ENCODE results near the gene ZNF469. TPM values are rescaled to one million over a fixed set of nuclear protein-coding genes. Genes with fewer than 3 reads are reported as not detected.
"Not testable (repeated sequence)": the region's sequence is repeated elsewhere in the genome, so short reads cannot be mapped to it uniquely, and the experiment has no call there.

The ZNF469 gene
- total RNA-seq, 2 donors from 2014 or later, result 4.5 to 11.3 TPM

DNA sequence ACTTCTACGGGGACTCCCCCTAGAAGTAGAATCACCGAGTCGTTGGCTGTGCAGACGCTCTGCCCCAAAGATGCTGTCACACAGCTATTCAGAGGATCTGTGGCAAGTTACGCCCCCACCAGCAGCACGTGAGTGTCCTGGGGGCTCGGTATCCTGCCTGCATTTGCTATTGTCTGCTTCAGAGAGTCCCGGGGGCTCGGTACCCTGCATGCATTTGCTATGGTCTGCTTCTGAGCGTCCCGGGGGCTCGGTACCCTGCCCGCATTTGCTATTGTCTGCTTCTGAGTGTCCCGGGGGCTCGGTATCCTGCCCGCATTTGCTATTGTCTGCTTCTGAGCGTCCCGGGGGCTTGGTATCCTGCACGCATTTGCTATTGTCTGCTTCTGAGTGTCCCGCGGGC, 23.8 kb upstream of the ZNF469 start:
- DNase-seq (ENCODE audit: low spot score) (no peak), ATAC-seq (ENCODE audit: insufficient number of reproducible peaks, low FRiP score, low read depth) (no peak)
- Histone ChIP-seq H3K4me3 (no peak overlapping the region), H3K36me3 (no peaks in the 10 kb centered on the region), H3K27ac (no peak overlapping the region), H3K9me3 (peaks cover 7% of the 10 kb centered on the region), H3K4me1 (ENCODE audit: control insufficient read depth in 1 of 2, low read depth in 2 of 2) (no peaks in the 10 kb centered on the region), H3K27me3 (replicated peaks; ENCODE audit: insufficient read depth) (no peaks in the 10 kb centered on the region)
- no peak for TF ChIP-seq CTCF (IDR thresholded peaks at IDR 0.05)

DNA sequence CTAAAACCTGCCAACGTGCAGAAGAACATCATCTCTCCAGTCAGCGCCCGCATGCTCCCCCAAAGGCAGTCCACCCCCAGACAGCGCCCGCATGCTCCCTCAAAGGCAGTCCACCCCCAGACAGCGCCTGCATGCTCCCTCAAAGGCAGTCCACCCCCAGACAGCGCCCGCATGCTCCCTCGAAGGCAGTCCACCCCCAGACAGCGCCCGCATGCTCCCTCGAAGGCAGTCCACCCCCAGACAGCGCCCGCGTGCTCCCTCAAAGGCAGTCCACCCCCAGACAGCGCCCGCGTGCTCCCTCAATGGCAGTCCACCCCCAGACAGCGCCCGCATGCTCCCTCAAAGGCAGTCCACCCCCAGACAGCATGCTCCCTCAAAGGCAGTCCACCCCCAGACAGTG, 22.4 kb upstream of the ZNF469 start:
- not testable (repeated sequence) for ATAC-seq (ENCODE audit: insufficient number of reproducible peaks, low FRiP score, low read depth); H3K27me3 ChIP-seq (replicated peaks; ENCODE audit: insufficient read depth); H3K4me3 ChIP-seq; H3K9me3 ChIP-seq; H3K27ac ChIP-seq; H3K4me1 ChIP-seq (ENCODE audit: control insufficient read depth in 1 of 2, low read depth in 2 of 2); DNase-seq (ENCODE audit: low spot score); H3K36me3 ChIP-seq

DNA sequence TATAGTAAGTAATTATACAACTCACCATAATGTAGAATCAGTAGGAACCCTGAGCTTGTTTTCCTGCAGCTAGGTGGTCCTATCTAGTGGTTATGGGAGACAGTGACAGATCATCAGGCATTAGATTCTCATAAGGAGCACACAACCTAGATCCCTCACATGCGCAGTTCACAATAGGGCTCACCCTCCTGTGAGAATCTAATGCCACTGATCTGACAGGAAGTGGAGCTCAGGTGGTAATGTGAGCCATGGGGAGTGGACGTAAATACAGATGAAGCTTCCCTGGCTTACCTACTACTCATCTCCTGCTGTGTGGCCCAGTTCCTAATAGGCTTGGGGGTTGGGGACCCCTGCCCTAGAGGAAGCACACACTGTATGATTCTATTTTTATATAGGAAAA, 21.8 kb upstream of the ZNF469 start:
- TF ChIP-seq CTCF (IDR thresholded peaks at IDR 0.05), result no peak
- no peaks in the 10 kb centered on the region for H3K4me1 ChIP-seq (ENCODE audit: control insufficient read depth in 1 of 2, low read depth in 2 of 2)
- H3K9me3 ChIP-seq, result peaks cover 7% of the 10 kb centered on the region
- H3K4me3 ChIP-seq, result no peak overlapping the region
- ATAC-seq (ENCODE audit: insufficient number of reproducible peaks, low FRiP score, low read depth), result no peak
- no peak for DNase-seq (ENCODE audit: low spot score)
- no peaks in the 10 kb centered on the region for H3K27me3 ChIP-seq (replicated peaks; ENCODE audit: insufficient read depth)
- H3K36me3 ChIP-seq, result no peaks in the 10 kb centered on the region
- no peak overlapping the region for H3K27ac ChIP-seq

GRCh38 chr16:88361775-88362174, 21.0 kb upstream of the ZNF469 start:
- H3K9me3 ChIP-seq, result peaks cover 7% of the 10 kb centered on the region
- TF ChIP-seq CTCF (IDR thresholded peaks at IDR 0.05), result no peak
- no peak overlapping the region for H3K4me3 ChIP-seq
- H3K27ac ChIP-seq, result no peak overlapping the region
- H3K4me1 ChIP-seq (ENCODE audit: control insufficient read depth in 1 of 2, low read depth in 2 of 2), result no peaks in the 10 kb centered on the region
- ATAC-seq (ENCODE audit: insufficient number of reproducible peaks, low FRiP score, low read depth), result no peak
- DNase-seq (ENCODE audit: low spot score), result no peak
- no peaks in the 10 kb centered on the region for H3K27me3 ChIP-seq (replicated peaks; ENCODE audit: insufficient read depth)
- no peaks in the 10 kb centered on the region for H3K36me3 ChIP-seq

DNA sequence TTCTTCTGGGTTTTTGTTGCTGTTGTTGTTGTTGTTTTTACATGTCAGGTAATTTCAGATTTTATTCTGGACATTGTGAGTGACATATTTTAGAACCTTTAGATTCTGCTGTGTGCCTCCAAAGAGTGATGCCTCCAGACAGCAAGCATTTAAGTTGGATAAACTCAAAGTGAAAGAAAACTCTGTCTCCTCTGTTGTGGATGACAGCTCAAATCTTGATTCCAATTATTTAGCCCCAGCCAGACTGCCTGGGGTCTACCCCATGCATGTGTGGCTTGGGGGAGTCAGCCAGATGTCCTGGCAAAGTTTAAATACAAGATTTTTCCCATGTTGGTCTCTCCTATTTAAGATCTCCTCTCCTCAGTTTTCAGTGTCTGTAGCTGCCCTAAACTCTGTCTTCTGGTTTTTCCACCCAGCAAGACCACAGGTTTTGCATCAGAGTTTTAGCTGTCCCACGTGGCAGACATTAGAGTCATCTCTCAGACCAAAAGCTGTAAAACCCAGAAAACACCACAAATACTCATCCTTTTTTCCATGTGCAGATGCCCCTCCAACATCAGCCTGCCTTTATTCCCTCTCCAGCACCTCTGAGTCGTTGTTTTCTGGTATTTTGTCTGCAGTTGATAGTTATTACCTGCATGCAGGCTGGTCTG, 19.4 kb upstream of the ZNF469 start:
- Histone ChIP-seq H3K36me3 (no peaks in the 10 kb centered on the region), H3K4me3 (no peak overlapping the region), H3K4me1 (ENCODE audit: control insufficient read depth in 1 of 2, low read depth in 2 of 2) (no peaks in the 10 kb centered on the region), H3K9me3 (peaks cover 7% of the 10 kb centered on the region), H3K27ac (no peak overlapping the region), H3K27me3 (replicated peaks; ENCODE audit: insufficient read depth) (no peaks in the 10 kb centered on the region)
- no peak for ATAC-seq (ENCODE audit: insufficient number of reproducible peaks, low FRiP score, low read depth)
- no peak for DNase-seq (ENCODE audit: low spot score)
- no peak for TF ChIP-seq CTCF (IDR thresholded peaks at IDR 0.05)

All from thoracic aorta (tissue), 2 donors.